HepG2 (cell line): ENCODE data around the gene PSMB8.

Source experiments
- AGO2 ChIP-seq: fragments of 200-400 bp; formaldehyde crosslinking; optimal IDR thresholded peaks from 2 replicates; pipeline ENCODE3; 2017; ENCODE audit warnings: mild to moderate bottlenecking, low read depth, low read length, moderate library complexity
- EP300 ChIP-seq, 3 experiments: sonication (generic) in 1 of 3; formaldehyde crosslinking in 1 of 3; IDR thresholded peaks; 2 replicates each; pipeline versions ENCODE4 v1.5.1 to v1.6.1; 2011 to 2020; ENCODE audit warnings: low read depth in 2 of 3, low read length in 2 of 3, borderline replicate concordance in 1 of 3, improper control_type of control experiment in 1 of 3, mild to moderate bottlenecking in 1 of 3, missing genetic modification reagents in 1 of 3, moderate library complexity in 1 of 3
- ERF ChIP-seq: IDR thresholded peaks from 2 replicates; pipeline ENCODE4 v1.6.1; 2018; ENCODE audit warnings: missing biosample characterization, missing genetic modification reagents
- EZH2 ChIP-seq: conservative IDR thresholded peaks from 2 replicates; pipeline ENCODE4 v1.6.1; 2012; ENCODE audit warnings: mild to moderate bottlenecking, low read depth, low read length, moderate library complexity
- FOSL2 ChIP-seq: sonication (generic); formaldehyde crosslinking; IDR thresholded peaks from 2 replicates; pipeline ENCODE4 v1.4.0; 2020; ENCODE audit warnings: missing genetic modification reagents
- HIVEP1 ChIP-seq: sonication (generic); formaldehyde crosslinking; IDR thresholded peaks from 2 replicates; pipeline ENCODE4 v1.4.0; 2020; ENCODE audit warnings: mild to moderate bottlenecking, missing genetic modification reagents
- SOX6 ChIP-seq, 2 experiments: fragments of 450-650 bp in 1 of 2; sonication (generic) in 1 of 2; formaldehyde crosslinking in 1 of 2; IDR thresholded peaks; 2 replicates each; pipeline versions ENCODE4 v1.4.0 to v1.6.1; 2017 to 2020; ENCODE audit warnings: antibody characterized with exemption in 1 of 2, mild to moderate bottlenecking in 1 of 2, missing genetic modification reagents in 1 of 2
- ZBTB8A ChIP-seq: sonication (generic); formaldehyde crosslinking; IDR thresholded peaks from 2 replicates; pipeline ENCODE4 v1.4.0; 2020; ENCODE audit warnings: mild to moderate bottlenecking, low read depth, missing genetic modification reagents, borderline replicate concordance
- ZFX ChIP-seq: sonication (generic); formaldehyde crosslinking; IDR thresholded peaks from 2 replicates; pipeline ENCODE4 v1.4.0; 2020; ENCODE audit warnings: mild to moderate bottlenecking, low read depth, missing genetic modification reagents, moderate library complexity
- TF ChIP-seq, protein P1 (sequence below): sonication (generic); formaldehyde crosslinking; IDR thresholded peaks from 2 replicates; pipeline ENCODE4 v1.9.0; 2021; ENCODE audit warnings: mild to moderate bottlenecking, missing genetic modification reagents
- TF ChIP-seq, protein P2 (sequence below): sonication (generic); formaldehyde crosslinking; IDR thresholded peaks from 2 replicates; pipeline ENCODE4 v1.8.1; 2023; ENCODE audit warnings: missing genetic modification reagents, inconsistent platforms, borderline replicate concordance

DNA sequence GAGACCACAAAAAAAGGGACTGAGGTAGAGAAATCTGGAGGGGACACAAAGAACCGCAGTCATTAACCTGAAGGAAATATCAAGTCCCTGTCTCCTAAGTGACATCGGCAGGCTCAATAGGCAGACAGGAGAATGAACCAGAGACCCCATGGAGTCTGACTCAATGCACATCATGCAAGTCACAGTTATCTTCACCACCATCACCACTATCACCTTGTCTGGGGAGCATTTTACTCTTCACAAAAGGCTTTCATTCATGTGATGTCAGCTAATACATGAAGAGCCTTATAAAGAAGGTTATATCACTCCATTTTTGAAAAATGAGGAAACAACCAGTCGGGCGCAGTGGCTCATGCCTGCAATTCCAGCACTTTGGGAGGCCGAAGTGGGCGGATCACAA, 5.3 kb upstream of the PSMB8 start:
- TF ChIP-seq AGO2, result no peak
- no peak for TF ChIP-seq ZFX (CRISPR knock-in tag)
- TF ChIP-seq, protein P1, sequence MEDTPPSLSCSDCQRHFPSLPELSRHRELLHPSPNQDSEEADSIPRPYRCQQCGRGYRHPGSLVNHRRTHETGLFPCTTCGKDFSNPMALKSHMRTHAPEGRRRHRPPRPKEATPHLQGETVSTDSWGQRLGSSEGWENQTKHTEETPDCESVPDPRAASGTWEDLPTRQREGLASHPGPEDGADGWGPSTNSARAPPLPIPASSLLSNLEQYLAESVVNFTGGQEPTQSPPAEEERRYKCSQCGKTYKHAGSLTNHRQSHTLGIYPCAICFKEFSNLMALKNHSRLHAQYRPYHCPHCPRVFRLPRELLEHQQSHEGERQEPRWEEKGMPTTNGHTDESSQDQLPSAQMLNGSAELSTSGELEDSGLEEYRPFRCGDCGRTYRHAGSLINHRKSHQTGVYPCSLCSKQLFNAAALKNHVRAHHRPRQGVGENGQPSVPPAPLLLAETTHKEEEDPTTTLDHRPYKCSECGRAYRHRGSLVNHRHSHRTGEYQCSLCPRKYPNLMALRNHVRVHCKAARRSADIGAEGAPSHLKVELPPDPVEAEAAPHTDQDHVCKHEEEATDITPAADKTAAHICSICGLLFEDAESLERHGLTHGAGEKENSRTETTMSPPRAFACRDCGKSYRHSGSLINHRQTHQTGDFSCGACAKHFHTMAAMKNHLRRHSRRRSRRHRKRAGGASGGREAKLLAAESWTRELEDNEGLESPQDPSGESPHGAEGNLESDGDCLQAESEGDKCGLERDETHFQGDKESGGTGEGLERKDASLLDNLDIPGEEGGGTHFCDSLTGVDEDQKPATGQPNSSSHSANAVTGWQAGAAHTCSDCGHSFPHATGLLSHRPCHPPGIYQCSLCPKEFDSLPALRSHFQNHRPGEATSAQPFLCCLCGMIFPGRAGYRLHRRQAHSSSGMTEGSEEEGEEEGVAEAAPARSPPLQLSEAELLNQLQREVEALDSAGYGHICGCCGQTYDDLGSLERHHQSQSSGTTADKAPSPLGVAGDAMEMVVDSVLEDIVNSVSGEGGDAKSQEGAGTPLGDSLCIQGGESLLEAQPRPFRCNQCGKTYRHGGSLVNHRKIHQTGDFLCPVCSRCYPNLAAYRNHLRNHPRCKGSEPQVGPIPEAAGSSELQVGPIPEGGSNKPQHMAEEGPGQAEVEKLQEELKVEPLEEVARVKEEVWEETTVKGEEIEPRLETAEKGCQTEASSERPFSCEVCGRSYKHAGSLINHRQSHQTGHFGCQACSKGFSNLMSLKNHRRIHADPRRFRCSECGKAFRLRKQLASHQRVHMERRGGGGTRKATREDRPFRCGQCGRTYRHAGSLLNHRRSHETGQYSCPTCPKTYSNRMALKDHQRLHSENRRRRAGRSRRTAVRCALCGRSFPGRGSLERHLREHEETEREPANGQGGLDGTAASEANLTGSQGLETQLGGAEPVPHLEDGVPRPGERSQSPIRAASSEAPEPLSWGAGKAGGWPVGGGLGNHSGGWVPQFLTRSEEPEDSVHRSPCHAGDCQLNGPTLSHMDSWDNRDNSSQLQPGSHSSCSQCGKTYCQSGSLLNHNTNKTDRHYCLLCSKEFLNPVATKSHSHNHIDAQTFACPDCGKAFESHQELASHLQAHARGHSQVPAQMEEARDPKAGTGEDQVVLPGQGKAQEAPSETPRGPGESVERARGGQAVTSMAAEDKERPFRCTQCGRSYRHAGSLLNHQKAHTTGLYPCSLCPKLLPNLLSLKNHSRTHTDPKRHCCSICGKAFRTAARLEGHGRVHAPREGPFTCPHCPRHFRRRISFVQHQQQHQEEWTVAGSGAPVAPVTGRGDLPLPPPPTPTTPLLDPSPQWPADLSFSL (CRISPR knock-in tag), result no peak
- no peak for TF ChIP-seq ERF (CRISPR knock-in tag)
- no peak for TF ChIP-seq SOX6 (IDR thresholded peaks at IDR 0.05)
- no peak for TF ChIP-seq SOX6 (CRISPR knock-in tag; IDR thresholded peaks at IDR 0.05)
- no peak for TF ChIP-seq FOSL2 (CRISPR knock-in tag)
- TF ChIP-seq HIVEP1 (CRISPR knock-in tag), result no peak
- no peak for TF ChIP-seq EP300 (IDR thresholded peaks at IDR 0.05; ENCODE audit: low read depth in 2 of 2, low read length in 2 of 2)
- TF ChIP-seq EP300 (CRISPR knock-in tag; IDR thresholded peaks at IDR 0.05; ENCODE audit: borderline replicate concordance), result no peak
- TF ChIP-seq ZBTB8A, result no peak
- no peak for TF ChIP-seq EZH2
- TF ChIP-seq, protein P2, sequence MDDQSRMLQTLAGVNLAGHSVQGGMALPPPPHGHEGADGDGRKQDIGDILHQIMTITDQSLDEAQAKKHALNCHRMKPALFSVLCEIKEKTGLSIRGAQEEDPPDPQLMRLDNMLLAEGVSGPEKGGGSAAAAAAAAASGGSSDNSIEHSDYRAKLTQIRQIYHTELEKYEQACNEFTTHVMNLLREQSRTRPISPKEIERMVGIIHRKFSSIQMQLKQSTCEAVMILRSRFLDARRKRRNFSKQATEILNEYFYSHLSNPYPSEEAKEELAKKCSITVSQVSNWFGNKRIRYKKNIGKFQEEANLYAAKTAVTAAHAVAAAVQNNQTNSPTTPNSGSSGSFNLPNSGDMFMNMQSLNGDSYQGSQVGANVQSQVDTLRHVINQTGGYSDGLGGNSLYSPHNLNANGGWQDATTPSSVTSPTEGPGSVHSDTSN (CRISPR knock-in tag), result no peak
